ENCODE results near the gene PXDC1.

DNA sequence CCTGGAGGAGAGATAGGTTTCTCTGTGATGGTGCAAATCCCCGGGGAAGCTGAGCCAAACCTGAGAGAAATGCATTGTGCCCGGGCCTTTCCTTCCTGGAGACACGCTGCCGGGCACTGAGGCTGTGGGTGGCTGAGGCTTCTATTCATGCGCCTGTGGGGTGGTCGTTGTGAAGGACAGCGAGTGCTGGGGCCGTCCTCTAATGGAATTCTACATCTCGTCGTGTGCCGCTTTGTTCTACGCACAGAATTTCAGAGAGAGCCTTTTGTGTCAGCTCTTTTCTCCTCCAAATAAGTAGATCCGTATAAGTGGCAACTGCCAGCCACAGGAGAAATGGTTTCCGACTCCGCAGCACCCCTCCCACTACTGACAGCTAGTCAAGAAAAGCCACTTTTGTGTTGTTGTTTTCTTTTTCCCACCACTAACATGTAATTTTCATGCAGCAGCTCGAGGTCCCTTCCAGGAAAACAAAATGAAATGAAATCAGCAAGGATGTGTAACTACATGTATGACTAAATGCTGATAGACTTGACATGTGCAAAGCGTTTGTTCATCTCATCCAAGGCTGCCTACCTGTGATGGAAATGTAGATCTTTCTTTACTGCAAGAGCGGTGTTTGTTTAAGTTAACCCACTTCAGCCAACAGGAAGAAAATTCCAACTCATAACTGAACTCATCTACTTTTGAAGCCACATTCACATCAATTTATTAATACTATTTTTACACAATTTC is 26.4 kb upstream of the PXDC1 start:
- TF ChIP-seq, protein P1, sequence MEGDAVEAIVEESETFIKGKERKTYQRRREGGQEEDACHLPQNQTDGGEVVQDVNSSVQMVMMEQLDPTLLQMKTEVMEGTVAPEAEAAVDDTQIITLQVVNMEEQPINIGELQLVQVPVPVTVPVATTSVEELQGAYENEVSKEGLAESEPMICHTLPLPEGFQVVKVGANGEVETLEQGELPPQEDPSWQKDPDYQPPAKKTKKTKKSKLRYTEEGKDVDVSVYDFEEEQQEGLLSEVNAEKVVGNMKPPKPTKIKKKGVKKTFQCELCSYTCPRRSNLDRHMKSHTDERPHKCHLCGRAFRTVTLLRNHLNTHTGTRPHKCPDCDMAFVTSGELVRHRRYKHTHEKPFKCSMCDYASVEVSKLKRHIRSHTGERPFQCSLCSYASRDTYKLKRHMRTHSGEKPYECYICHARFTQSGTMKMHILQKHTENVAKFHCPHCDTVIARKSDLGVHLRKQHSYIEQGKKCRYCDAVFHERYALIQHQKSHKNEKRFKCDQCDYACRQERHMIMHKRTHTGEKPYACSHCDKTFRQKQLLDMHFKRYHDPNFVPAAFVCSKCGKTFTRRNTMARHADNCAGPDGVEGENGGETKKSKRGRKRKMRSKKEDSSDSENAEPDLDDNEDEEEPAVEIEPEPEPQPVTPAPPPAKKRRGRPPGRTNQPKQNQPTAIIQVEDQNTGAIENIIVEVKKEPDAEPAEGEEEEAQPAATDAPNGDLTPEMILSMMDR (IDR thresholded peaks at IDR 0.05): no peak
- no peak for TF ChIP-seq POLR2A (IDR thresholded peaks at IDR 0.05)

All from adrenal gland (tissue), 5 donors.